Activated CD8-positive, alpha-beta memory T cell treated with anti-CD3 and anti-CD28 coated beads for 36 hours (primary cell): ENCODE measurements around the gene RB1. TPM values are rescaled to one million over a fixed set of nuclear protein-coding genes. Genes with fewer than 3 reads are reported as not detected.

Experiments used
- CTCF ChIA-PET: fragments of 350-600 bp; sonication (Branson Sonifier 250); formaldehyde crosslinking; loops from one replicate; lab custom pipeline; 2021; ENCODE audit warnings: antibody characterized with exemption; lab: Charles Lee
- POLR2A ChIA-PET: fragments of 350-600 bp; sonication (Branson Sonifier 250); formaldehyde crosslinking; loops from one replicate; lab custom pipeline; 2021; ENCODE audit warnings: antibody characterized with exemption; lab: Charles Lee
- total RNA-seq, 2 experiments: library from RNA; stranded (reverse); gene quantifications; one replicate each; pipeline ENCODE4 v1.2.3, GENCODE V29; 2021

The RB1 gene
- total RNA-seq, result 10 to 100 TPM; 34.1 to 36.9 TPM

GRCh38 chr13:48303359-48304142 lies at the start of gene RB1:
Gene RB1 (plus strand): TSS chr13:48303751. CDS start chr13:48303913, 162 bp downstream.
- ChIA-PET POLR2A (interaction anchor here (1.3 kb wide), 1 partner anchor 71 kb away, joined by 7 read pairs; the partner anchor contains the start of gene ITM2B), CTCF (interaction anchor here (1.0 to 1.8 kb wide), 2 partner anchors 208 to 375 kb away, joined by 4 read pairs; no protein-coding TSS in a partner anchor)

GRCh38 chr13:48253849-48254248 lies 49.7 kb upstream of the RB1 start:
- CTCF ChIA-PET, result no interaction called here

GRCh38 chr13:48255090-48255489 lies 48.5 kb upstream of the RB1 start:
- CTCF ChIA-PET, result interaction anchor here (0.7 kb wide), 1 partner anchor 302 kb away, joined by 3 read pairs; no protein-coding TSS in a partner anchor
- POLR2A ChIA-PET, result no interaction called here

More at GRCh38 chr13:48253849-48254248, 49.7 kb upstream of the RB1 start:
- POLR2A ChIA-PET, result interaction anchor here (0.6 kb wide), 2 partner anchors 9 to 47 kb away, joined by 3 to 4 read pairs; no protein-coding TSS in a partner anchor

GRCh38 chr13:48255954-48256353 lies 47.6 kb upstream of the RB1 start:
- CTCF ChIA-PET, result no interaction called here

GRCh38 chr13:48258002-48258401 lies 45.5 kb upstream of the RB1 start:
- CTCF ChIA-PET, result no interaction called here
- POLR2A ChIA-PET, result no interaction called here

More at GRCh38 chr13:48255954-48256353, 47.6 kb upstream of the RB1 start:
- POLR2A ChIA-PET, result no interaction called here

GRCh38 chr13:48258430-48258829 lies 45.1 kb upstream of the RB1 start:
- POLR2A ChIA-PET, result no interaction called here
- CTCF ChIA-PET, result no interaction called here

DNA sequence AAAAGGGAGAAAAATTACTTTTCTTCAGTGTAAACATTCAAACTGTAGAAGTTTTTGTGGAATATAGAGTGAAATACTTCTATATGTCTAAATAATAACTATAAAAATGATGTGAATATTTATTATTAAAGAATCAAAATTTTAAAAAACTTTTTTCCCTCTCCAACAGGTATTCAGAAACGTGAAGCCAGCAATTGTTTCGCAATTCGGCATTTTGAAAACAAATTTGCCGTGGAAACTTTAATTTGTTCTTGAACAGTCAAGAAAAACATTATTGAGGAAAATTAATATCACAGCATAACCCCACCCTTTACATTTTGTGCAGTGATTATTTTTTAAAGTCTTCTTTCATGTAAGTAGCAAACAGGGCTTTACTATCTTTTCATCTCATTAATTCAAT lies 42.6 kb upstream of the RB1 start:
- CTCF ChIA-PET, result no interaction called here
- POLR2A ChIA-PET, result no interaction called here

DNA sequence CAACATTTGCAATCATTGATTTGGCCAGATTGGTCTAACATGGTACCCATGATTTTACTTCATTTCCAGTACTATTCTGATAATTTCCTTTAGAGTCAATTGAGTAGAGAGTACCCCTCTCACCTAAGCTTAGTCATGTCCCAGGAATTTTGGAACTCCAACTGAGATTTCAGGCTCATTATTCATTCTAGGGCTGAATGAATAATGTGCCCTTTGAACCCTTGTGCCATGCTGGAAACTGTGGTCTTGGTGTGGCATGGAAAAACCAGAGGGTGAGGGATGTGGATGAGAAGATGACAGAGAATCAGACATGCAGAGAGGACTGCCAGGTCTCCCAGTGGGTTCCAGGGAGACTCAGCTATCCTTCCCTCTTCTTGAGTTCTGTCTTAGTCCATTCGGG lies 40.4 kb upstream of the RB1 start:
- ChIA-PET POLR2A (interaction anchor here (0.6 kb wide), 1 partner anchor 9 kb away, joined by 4 read pairs; no protein-coding TSS in a partner anchor), CTCF (interaction anchor here (1.2 kb wide), 1 partner anchor 114 kb away, joined by 3 read pairs; no protein-coding TSS in a partner anchor)

GRCh38 chr13:48264058-48264457 lies 39.5 kb upstream of the RB1 start:
- POLR2A ChIA-PET, result interaction anchor here (0.9 kb wide), 1 partner anchor 32 kb away, joined by 3 read pairs; no protein-coding TSS in a partner anchor

GRCh38 chr13:48265217-48265815 lies 38.2 kb upstream of the RB1 start:
- ChIA-PET CTCF (interaction anchor here (1.0 to 1.5 kb wide), 3 partner anchors 9 to 193 kb away, joined by 3 read pairs; partner anchors contain the start of gene ITM2B), POLR2A (no interaction called here)

More at GRCh38 chr13:48264058-48264457, 39.5 kb upstream of the RB1 start:
- CTCF ChIA-PET, result no interaction called here

DNA sequence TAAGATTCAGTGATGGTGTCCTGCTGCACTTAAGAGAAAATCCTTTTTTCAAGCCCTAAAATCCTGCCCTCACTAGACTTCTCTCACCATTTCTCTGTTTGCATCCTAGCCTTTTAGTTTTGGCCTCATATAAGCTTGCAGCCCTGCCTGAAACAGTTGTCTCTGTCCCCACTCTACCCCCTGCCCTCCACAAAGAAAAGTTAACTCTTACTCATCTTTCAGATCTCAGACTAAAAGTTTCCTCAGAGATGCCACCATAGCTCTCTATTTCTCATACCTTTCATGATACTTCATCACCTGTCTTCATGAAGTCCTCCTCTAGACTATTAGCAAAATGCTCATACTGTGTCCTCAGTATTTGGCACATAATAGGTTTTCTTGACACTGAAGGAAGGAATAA lies 37.4 kb upstream of the RB1 start:
- POLR2A ChIA-PET, result no interaction called here

GRCh38 chr13:48266701-48267639 lies 36.6 kb upstream of the RB1 start:
- ChIA-PET POLR2A (no interaction called here), CTCF (no interaction called here)

More for the DNA sequence above, 37.4 kb upstream of the RB1 start:
- CTCF ChIA-PET, result interaction anchor here (1.5 kb wide), 1 partner anchor 194 kb away, joined by 3 read pairs; no protein-coding TSS in a partner anchor

GRCh38 chr13:48268019-48268418 lies 35.5 kb upstream of the RB1 start:
- ChIA-PET CTCF (no interaction called here), POLR2A (no interaction called here)

GRCh38 chr13:48273346-48273745 lies 30.2 kb upstream of the RB1 start:
- POLR2A ChIA-PET, result no interaction called here

GRCh38 chr13:48275507-48275906 lies 28.0 kb upstream of the RB1 start:
- POLR2A ChIA-PET, result no interaction called here
- CTCF ChIA-PET, result interaction anchor here (0.7 kb wide), 1 partner anchor 317 kb away, joined by 3 read pairs; no protein-coding TSS in a partner anchor

More at GRCh38 chr13:48273346-48273745, 30.2 kb upstream of the RB1 start:
- CTCF ChIA-PET, result no interaction called here

GRCh38 chr13:48278806-48279205 lies 24.7 kb upstream of the RB1 start:
- ChIA-PET POLR2A (no interaction called here), CTCF (interaction anchor here (0.8 kb wide), 1 partner anchor 183 kb away, joined by 4 read pairs; no protein-coding TSS in a partner anchor)

DNA sequence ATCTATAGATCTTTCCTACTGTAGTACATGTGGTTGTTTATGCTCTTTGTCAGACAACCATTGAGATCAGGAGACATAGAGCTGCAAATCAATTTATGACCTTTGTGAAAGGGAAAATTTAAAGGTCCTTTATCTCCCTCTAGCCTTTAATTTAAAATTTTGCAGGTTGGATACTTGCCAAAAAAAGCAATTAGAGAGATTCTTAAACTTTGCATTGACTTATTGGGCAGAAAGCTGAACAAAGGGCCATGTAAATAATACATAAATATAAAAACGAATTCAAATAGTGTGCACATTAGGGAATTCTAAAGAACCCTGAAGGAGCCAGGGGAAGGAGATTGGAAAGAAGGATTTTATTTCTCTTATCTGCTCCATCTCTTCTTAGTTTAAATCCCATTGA lies 22.0 kb upstream of the RB1 start:
- ChIA-PET CTCF (interaction anchor here (0.6 kb wide), 1 partner anchor 9 kb away, joined by 3 read pairs; no protein-coding TSS in a partner anchor), POLR2A (interaction anchor here (0.6 kb wide), 1 partner anchor 110 kb away, joined by 9 read pairs; no protein-coding TSS in a partner anchor)

DNA sequence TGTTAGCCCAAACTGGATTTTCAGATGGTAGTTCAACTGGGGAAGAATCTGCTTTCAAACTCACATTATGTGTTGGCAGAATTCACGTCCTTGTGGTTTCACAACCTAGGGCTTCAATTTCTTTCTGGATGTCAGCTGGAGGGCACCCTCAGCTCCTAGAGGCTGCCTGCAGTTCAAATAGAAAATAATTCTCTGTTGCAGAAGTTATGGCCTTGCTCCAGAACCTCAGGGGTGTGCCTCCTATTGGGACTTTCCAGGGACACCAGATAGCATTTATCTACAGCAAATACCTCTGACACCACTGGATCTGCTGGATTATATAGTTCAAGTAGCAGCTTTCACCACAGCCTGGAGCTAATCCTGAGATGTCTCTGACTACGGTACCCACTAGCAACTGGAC lies 11.8 kb upstream of the RB1 start:
- ChIA-PET CTCF (no interaction called here), POLR2A (no interaction called here)

DNA sequence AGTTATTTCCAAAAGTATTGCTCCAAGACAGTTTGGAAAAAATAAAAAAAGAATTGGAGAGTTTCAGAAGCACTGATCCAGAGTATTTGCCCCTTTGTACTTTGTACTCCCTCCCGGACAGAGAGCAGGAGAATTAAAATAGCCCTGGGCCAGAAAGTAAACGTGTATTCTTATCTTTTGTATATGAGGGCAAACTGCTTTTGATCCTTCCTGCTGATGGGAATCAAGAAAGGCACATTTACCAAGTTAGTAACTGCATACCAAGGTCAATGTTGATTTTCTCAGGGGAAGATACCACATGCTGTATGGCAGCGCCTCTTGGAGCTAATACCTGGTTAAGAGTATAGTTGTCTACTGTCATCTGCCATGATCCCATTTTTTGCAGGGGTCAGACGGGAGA lies 10.9 kb upstream of the RB1 start:
- POLR2A ChIA-PET, result no interaction called here
- CTCF ChIA-PET, result no interaction called here
